IPS-18c (cell line): Measurements from ENCODE around the gene CNIH3.
A peak's percentile ranks its signal among the peaks of the same experiment; 100 is the strongest.

Source experiments
- H3K4me3 ChIP-seq: 2 replicates; pipeline ENCODE4 v1.7.0; 2013; ENCODE audit warnings: low read depth, mild to moderate bottlenecking, low read length, moderate library complexity; ENCODE audit not compliant: insufficient read depth
- H3K9me3 ChIP-seq: one replicate; pipeline ENCODE4 v1.6.1; 2013; ENCODE audit warnings: mild to moderate bottlenecking, low read length, moderate library complexity; ENCODE audit not compliant: control insufficient read depth, insufficient read depth

CNIH3 gene

DNA sequence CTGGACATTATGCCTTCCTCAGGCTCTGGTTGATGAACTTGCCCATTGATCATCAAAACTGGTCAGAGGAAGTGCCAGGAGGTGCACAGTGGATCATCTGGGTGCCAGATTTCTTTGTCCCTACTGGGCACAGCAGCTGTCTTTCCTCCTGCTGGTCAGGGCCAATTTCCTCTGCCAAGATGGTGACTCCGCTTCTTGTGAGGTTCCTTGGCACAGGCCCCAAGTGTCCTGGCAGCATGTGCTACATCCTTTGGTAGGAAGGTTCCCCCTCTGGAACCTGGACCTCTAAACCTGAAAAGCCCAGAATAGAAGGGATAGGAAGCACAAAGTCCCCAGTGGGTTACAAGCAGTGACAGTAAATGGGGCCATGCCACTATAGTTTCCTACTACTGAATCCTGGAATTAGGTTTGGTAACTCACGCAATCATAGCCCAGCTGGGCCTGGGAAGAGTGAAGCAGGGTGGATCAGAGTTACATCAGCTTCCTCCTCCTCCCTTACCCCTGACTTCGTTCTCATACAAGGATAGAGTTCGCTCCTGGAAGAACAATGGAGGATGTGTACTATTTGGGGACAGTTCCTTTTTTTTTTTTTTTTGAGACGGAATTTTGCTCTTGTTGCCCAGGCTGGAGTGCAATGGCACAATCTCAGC is 147.1 kb downstream of the CNIH3 start:
- no peak overlapping the region for H3K4me3 ChIP-seq
- no peaks in the 10 kb centered on the region for H3K9me3 ChIP-seq

DNA sequence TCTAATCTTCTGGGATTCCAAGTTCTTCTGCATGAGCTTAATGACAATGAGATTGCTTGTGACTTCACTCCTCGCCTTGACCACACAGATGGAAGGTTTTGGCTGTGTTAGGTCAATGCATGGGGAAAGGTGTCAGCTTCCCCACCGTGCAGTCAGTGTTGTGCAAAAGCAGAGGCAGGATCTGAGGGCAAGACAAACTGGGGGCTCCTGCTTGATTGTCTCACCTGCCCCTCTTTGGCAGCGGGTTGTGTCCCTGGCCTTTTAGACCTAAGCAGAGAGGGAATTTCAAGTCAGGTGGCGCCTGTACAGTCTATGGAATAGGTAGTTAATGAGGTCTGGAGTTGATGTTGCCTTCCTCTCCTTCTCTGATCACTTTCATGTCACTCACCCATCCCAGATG is 150.1 kb downstream of the CNIH3 start:
- Histone ChIP-seq H3K9me3 (no peaks in the 10 kb centered on the region), H3K4me3 (no peak overlapping the region)

- H3K4me3 ChIP-seq = no peak overlapping the region
- no peaks in the 10 kb centered on the region for H3K9me3 ChIP-seq
Observed at GRCh38 chr1:224767031-224767430, 150.9 kb downstream of the CNIH3 start.

- H3K9me3 ChIP-seq = no peaks in the 10 kb centered on the region
- H3K4me3 ChIP-seq = no peak overlapping the region
Observed at GRCh38 chr1:224767676-224768075, 151.6 kb downstream of the CNIH3 start.

DNA sequence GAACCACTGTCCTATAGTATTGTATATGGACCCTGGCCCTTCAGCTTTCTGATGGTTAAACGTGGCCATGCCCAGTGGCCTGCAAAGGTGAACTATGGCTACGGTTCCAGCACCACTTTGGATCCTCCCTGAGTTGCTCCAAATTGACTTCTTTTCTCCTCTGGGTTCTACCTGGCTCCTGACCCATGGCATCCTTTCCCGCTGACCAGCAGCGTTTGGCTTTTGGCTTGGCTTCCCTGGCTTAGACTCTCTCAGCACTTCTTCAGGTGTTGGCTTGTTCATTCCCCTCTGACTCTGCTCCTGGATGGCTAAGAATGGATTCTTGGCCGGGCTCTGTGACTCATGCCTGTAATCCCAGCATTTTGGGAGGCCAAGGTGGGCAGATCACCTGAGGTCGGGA is 152.9 kb downstream of the CNIH3 start:
- Histone ChIP-seq H3K4me3 (no peak overlapping the region), H3K9me3 (no peaks in the 10 kb centered on the region)

GRCh38 chr1:224769452-224770335 is 153.6 kb downstream of the CNIH3 start:
- no peak overlapping the region for H3K4me3 ChIP-seq

GRCh38 chr1:224770336-224770693 is 154.2 kb downstream of the CNIH3 start:
- Histone ChIP-seq H3K9me3 (no peaks in the 10 kb centered on the region), H3K4me3 (no peak overlapping the region)

More at GRCh38 chr1:224769452-224770335, 153.6 kb downstream of the CNIH3 start:
- no peaks in the 10 kb centered on the region for H3K9me3 ChIP-seq

DNA sequence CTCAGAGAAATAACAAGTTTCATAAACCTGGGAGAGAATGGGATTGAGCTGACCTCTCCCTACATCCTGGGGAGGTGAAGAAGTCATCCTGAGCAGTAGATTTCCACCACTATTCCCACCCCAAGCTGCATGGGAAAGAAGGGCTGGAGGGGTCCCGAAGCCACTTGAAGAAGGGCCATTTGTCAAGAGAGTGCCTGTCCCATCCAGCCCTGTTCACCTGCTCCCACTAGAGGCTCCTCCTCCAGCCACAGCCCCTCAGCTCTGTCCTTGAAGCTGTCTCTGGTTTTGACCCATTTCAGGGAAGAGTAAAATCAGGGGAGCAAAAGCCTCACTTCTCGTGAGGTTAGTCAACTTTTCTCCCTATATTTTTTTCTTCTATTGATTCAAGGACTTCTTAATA is 157.5 kb downstream of the CNIH3 start:
- Histone ChIP-seq H3K4me3 (no peak overlapping the region), H3K9me3 (no peaks in the 10 kb centered on the region)

- Histone ChIP-seq H3K9me3 (no peaks in the 10 kb centered on the region), H3K4me3 (no peak overlapping the region)
Observed at GRCh38 chr1:224774378-224774777, 158.3 kb downstream of the CNIH3 start.

- H3K9me3 ChIP-seq = no peaks in the 10 kb centered on the region
Observed at GRCh38 chr1:224777180-224777579, 161.1 kb downstream of the CNIH3 start.

GRCh38 chr1:224779536-224779935 is 163.4 kb downstream of the CNIH3 start:
- Histone ChIP-seq H3K4me3 (0 out of 2 replicates have a peak overlapping the region, but pooled peaks have one; percentile 25), H3K9me3 (no peaks in the 10 kb centered on the region)

More at GRCh38 chr1:224777180-224777579, 161.1 kb downstream of the CNIH3 start:
- H3K4me3 ChIP-seq = no peak overlapping the region

- Histone ChIP-seq H3K4me3 (no peak overlapping the region), H3K9me3 (no peaks in the 10 kb centered on the region)
Observed at GRCh38 chr1:224780736-224781135, 164.6 kb downstream of the CNIH3 start.

DNA sequence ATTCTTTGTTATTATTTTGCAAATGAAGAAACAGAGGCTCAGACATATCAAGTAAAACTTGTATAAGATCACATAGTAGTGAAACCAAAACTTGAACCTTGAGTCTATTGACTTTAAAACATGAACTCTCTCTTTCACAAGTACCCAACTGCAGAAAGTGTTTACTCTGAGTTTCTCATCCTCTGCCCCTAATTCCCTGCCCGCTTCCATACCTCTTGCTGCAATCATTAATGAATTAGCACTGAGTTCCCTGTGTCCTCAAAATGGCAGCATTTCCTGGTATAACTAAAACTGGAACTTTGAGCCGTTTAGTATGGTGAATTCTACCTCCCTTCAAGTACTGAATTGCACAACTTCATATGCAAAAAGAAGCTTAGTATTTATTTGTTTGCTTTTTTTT is 165.7 kb downstream of the CNIH3 start:
- H3K9me3 ChIP-seq = no peaks in the 10 kb centered on the region
- no peak overlapping the region for H3K4me3 ChIP-seq

DNA sequence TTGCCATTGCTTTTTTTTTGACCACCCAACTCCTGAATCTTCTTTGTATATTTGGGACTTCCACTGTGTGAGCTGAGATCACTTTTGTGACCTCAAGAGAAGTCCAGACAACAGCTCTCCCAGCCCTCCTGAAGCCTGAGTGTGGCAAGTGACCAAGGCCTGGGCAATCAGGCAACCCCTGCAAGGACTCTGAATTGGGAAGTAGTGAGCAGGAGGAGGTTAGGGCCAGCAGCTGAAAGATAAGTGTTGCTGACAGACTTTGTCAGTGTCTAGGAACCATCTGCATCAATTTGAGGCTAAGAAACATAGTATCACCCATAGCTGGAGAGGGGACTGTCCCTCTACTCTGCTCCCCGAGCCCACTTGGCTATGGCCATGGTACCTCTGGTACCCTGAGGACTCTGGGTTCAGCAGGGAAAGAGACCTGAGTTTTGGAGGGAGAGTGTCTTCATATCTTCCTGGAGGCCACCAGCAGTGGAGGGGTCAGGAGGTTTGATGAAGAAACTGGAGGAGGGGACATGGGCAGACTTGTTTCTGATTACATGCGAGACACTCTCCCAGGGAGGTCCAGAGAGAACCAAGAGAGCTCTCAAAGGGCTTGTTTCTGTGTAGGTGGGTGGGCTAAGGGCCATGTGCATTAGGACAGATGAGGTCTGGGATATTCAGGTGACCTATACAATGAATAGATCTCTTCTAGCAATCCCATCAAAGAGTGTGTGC is 166.3 kb downstream of the CNIH3 start:
- H3K4me3 ChIP-seq = no peak overlapping the region
- H3K9me3 ChIP-seq = no peaks in the 10 kb centered on the region

GRCh38 chr1:224783006-224783651 is 167.0 kb downstream of the CNIH3 start:
- no peaks in the 10 kb centered on the region for H3K9me3 ChIP-seq
- no peak overlapping the region for H3K4me3 ChIP-seq

- Histone ChIP-seq H3K4me3 (no peak overlapping the region), H3K9me3 (no peaks in the 10 kb centered on the region)
Observed at GRCh38 chr1:224784265-224785039, 168.3 kb downstream of the CNIH3 start.

DNA sequence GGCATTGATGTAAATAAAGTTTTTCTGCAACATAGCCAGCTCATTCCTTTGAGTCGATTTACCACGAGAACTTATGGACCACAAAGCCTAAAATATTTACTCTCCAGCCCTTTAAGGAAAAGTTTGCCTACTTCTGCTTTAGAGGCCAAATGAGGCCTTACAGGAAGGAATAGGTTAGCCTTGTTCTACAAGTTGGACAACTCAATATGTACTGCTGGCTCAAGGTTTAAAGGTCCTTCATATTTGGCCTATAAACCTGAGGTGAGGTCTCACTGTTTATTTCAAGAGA is 168.9 kb downstream of the CNIH3 start:
- no peaks in the 10 kb centered on the region for H3K9me3 ChIP-seq
- H3K4me3 ChIP-seq = no peak overlapping the region
